DMS 273 (cell line): ENCODE measurements around the gene EXD3.
"Not testable (repeated sequence)": the region's sequence is repeated elsewhere in the genome, so short reads cannot be mapped to it uniquely, and the experiment has no call there.

ENCODE experiments used
- DNase-seq: peaks from one replicate; lab custom pipeline; 2025; ENCODE audit not compliant: unreplicated experiment; lab: John Stamatoyannopoulos, UW

EXD3 gene, protein sequence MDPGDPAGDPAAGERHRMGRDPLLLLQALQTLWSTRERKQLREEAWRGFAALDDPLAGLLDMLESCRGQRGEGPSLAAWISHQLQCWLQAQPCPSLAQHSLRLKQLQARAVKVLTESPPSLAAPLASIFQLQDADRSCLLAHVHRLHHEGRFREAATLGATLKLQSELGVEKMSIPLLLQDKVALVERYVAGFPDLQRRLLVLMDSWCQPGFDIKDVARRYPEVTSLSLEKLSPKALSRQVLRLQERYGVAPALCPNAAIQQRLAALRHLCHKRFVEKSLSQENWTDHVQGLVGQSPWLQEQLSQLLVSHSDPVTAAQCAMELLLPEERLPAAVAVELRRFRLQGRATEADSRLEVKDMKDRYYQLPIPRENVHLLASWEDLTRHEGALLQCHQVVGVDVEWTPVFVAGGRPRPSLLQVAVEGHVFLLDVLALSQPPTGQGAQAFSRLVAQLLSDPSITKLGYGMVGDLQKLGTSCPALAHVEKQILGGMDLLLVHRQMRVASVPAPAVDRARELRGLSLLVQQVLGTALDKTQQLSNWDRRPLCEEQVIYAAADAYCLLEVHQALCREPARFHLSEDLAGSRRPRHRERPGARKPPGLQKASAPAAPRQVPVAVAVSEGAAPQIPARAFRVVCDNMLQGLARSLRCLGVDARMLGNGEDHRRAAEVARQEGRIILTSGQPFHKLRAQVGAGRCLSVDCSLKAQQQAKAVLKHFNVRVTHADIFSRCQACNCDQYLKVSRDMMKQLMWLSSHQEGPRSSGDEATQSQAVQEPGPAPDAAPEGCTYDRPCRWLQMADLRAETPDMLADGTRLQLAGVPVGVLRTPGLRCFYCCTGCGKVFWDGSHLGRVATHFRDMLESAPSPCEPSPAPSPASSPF

GRCh38 chr9:137422604-137423513 is at the start of gene EXD3, which contains the start of gene NOXA1:
Gene EXD3, minus strand, starts transcription at chr9:137423162. Its CDS starts 27,805 bp downstream, at chr9:137395357.
Gene NOXA1, plus strand, starts transcription at chr9:137423393. Its CDS starts 137 bp downstream, at chr9:137423530.
- DNase-seq, result peak; percentile 97

- DNase-seq, result no peak
Measured at GRCh38 chr9:137470785-137471184, 47.8 kb upstream of the EXD3 start.

DNA sequence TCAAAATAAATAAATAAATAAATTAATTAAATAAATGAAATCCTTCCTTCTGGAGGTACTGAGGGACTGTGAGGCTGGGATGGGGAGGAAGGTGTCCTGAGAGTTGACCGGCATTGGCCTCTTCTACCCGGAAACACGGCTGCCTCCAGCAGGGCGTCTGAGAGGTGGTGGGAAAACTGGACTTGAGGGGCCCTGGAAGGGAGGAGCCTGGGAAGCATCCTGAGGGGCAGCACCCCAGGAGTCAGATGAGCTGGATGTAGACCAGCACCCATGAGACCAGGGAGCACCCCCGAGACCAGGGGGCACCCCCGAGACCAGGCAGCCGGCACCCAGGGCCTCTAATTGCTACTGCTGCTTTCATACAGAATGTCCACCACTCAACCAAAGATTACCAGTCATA is 44.9 kb upstream of the EXD3 start:
- DNase-seq, result no peak

GRCh38 chr9:137467161-137467581 is 44.2 kb upstream of the EXD3 start:
- no peak for DNase-seq

DNA sequence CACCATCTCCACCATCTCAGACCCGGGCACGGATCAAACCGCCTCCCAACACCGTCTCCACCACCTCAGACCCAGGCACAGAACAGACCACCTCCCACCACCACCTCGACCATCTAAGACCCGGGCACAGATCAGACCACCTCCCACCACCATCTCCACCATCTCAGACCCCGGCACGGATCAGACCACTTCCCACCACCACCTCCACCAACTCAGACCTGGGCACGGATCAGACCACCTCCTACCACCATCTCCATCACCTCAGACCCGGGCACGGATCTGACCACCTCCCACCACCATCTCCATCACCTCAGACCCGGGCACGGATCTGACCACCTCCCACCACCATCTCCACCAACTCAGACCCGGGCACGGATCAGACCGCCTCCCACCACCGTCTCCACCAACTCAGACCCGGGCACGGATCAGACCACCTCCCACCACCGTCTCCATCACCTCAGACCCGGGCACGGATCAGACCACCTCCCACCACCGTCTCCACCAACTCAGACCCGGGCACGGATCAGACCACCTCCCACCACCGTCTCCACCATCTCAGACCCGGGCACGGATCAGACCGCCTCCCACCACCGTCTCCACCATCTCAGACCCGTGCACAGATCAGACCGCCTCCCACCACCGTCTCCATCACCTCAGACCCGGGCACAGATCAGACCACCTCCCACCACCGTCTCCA is 43.6 kb upstream of the EXD3 start:
- not testable (repeated sequence) for DNase-seq

- no peak for DNase-seq
Measured at GRCh38 chr9:137465720-137466388, 42.9 kb upstream of the EXD3 start.

DNA sequence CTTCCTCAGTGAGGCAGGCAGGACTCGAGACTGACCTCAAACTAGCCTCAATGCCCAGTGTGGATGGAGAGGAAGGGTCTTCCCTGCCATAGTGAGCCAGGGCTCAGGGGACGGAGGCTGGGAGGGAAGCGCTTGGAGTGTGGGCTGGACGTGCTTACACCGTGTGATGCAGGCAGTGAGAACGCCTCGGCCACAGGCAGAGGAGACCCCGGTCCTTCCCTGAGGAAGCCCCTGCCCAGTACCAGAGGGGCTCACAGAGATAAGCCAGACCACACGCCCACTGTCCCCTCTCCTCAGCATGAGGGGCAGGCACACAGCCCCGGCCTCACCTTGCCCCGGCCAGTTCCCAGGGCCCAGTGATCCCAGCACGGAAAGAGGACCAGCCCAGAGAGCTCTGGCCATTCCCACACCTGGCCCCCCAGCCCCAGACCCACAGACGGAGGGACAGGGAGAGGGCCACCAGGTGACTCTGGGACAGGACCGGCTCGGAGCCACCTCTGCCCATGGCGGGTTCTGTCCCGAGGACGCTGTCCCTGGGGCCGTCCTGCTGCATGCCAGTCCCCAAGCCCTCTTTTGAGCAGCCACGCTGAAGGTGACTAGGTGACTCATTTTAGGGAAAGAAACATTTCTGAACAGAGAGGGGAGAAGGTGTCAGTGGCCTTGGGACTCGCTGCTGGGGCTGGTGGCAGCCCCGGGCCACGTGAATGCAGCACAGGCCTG is 42.2 kb upstream of the EXD3 start:
- DNase-seq, result no peak

DNA sequence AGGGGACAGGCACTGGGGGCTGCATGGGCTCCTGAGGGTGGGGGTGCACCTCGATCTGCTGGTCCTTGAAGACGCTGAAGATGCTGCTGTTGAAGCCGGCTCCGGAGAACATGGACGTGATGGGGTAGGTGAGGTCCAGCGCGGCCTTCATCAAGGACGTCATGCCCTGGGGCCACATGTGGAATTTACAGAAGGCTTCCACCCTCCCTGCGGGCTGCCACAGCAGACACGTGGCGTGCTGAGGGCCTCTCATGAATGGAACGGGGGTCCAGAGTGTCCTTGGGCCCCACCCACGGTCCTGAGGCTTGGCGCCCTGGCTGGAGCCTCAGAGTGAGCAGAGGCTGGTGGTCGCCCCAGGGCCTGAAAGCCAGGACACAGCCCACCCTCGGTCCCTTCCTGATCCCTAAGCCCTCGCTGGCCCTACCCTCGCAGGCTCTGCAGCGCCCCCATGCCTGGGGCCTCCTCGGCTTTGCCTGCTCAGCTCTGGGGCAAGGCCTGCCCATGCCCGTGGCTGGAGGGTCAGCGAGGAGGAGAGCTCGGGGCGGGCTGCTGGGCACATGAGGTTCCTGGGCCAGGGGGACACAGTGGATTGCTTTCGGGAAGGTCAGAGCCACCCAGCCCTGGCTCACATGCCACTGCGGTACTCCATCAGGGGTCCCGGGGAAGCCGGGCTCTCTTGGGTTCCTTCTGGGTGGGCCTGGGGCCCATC is 41.5 kb upstream of the EXD3 start:
- DNase-seq, result no peak

DNA sequence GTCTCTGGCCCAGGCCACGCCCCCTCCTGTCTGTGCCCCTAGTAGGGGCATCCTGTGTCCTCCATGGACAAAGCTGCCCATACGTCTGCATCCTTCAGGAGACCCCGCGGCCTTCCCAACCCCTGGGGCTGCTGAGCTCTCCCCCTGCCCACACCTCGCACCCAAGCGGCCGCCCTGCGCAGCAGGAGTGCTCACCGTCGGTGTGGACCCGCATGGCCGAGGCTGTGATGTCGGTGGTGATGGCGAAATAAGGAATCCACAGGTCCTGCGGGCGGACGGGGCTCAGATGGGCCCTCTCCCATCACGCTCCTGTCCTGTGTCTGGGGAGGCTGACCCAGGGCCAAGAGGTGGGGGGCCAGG is 40.9 kb upstream of the EXD3 start:
- no peak for DNase-seq

GRCh38 chr9:137462986-137463930 is 40.3 kb upstream of the EXD3 start:
- DNase-seq, result peak; percentile 87

GRCh38 chr9:137462396-137462985 is 39.5 kb upstream of the EXD3 start:
- no peak for DNase-seq

GRCh38 chr9:137461663-137462395 is 38.9 kb upstream of the EXD3 start:
- DNase-seq, result no peak

- no peak for DNase-seq
Measured at GRCh38 chr9:137461316-137461662, 38.3 kb upstream of the EXD3 start.

DNA sequence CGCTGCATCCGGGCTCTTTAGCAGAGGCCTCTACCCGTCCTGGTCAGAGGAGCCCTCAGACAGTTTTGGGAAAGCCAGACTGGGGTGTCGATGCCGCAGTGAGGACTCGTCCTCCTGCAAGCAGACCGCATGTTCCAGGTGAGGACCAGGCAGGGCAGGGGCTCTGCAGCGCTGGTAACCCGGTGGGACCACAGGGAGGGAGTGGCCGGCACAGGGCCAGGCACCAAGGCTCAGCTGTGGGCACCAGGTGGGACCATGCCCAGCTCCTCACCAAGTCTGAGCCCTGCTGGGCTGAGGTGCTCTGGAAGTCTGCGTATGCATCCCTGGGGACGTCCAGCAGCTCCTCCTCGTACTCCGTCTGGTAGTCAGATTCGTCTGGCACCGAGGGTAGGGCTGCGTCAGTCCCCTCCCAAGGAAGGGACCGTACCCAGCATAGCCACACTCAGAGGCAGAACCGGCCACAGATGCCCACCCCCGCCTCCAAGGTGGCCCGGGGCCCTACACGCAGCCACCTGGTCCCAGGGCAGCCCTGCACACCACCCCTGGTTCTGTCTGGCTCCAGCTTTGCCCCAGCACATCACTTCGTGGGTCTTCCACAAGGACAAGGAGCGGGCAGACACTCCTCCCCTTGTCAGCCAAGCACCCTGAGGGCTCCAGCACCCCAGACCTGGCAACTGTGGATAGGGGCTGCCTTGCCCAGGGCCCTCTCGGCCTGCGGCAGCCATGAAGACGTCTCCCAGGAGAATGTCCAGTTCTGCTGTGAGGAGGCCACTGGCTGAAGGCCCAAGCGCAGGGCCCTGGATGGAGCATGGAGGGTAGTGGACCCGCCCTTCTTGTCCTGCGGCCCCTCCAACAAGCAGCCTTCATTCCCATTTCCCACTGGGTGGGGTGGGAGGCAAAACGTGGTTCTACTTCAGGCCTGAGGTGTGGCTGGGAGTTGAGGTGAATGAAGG is 37.7 kb upstream of the EXD3 start:
- no peak for DNase-seq

DNA sequence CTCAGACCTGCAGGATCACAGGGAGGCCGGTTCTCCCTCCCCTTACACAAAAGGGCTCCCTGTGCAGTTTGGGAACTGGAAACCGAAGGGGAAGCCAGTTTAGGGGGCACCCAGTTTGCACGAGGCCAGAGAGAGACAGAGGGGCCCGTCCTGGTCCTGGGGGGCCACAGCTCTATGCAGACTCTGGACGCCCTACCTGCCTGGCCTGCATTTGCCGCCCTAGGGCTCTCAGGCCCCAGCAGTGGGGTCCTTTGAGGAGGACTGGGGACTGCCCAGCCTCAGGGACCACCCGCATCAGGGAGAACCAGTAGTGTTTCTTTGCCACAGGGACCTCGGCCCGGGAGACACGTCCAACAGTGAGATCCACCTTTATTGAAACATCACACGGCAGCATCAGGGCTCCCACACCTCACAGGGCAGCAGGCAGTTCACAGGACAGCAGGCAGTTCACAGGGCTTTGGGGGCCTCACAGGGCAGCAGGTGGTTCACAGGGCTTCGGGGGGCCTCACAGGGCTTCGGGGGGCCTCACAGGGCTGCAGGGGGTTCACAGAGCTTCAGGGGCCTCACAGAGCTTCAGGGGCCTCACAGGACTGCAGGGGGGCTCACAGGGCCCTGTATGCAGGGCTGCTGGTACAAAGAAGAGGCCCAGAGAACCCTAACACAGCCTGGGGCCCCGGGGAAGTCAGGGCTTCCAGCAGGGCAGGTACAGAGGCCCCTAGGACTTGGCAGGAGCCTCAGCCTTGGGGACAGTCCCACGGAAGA is 36.8 kb upstream of the EXD3 start:
- no peak for DNase-seq
